RWPE2 (cell line): ENCODE measurements around the gene ATG2B.

Source experiments
- ATAC-seq: fragments of 200-7000 bp; cut with Tn5 transposase; 3 replicates; pipeline ENCODE4 v1.9.1; 2021; ENCODE audit warnings: low read depth
- DNase-seq: peaks from one replicate; pipeline ENCODE4 v3.0.0-alpha.2; 2020; ENCODE audit warnings: low spot score
- H3K27ac ChIP-seq: fragments of 450-650 bp; 2 replicates; pipeline ENCODE4 v1.5.1; 2017; ENCODE audit warnings: mild to moderate bottlenecking; ENCODE audit not compliant: poor library complexity, severe bottlenecking
- H3K27me3 ChIP-seq: fragments of 250-450 bp; sonication (Bioruptor Pico); 2 replicates; pipeline ENCODE4 v1.5.1; 2021; ENCODE audit warnings: mild to moderate bottlenecking, moderate library complexity; ENCODE audit not compliant: insufficient read depth, poor library complexity, severe bottlenecking
- H3K36me3 ChIP-seq: fragments of 250-450 bp; sonication (Bioruptor Pico); 2 replicates; pipeline ENCODE4 v1.5.1; 2020; ENCODE audit warnings: low read depth, mild to moderate bottlenecking, moderate library complexity
- H3K4me1 ChIP-seq: fragments of 250-450 bp; sonication (Bioruptor Pico); 2 replicates; pipeline ENCODE4 v1.5.1; 2021; ENCODE audit warnings: mild to moderate bottlenecking, moderate library complexity; ENCODE audit not compliant: insufficient read depth, poor library complexity, severe bottlenecking
- H3K4me3 ChIP-seq: fragments of 250-450 bp; sonication (Bioruptor Pico); 2 replicates; pipeline ENCODE4 v1.5.1; 2021; ENCODE audit warnings: mild to moderate bottlenecking, moderate library complexity; ENCODE audit not compliant: severe bottlenecking
- H3K9me3 ChIP-seq: fragments of 250-450 bp; sonication (Bioruptor Pico); 2 replicates; pipeline ENCODE4 v1.5.1; 2021; ENCODE audit warnings: mild to moderate bottlenecking, moderate library complexity; ENCODE audit not compliant: severe bottlenecking
- CTCF ChIP-seq: fragments of 450-650 bp; IDR thresholded peaks from one replicate; pipeline ENCODE4 v1.5.1; 2017; ENCODE audit warnings: mild to moderate bottlenecking, moderate library complexity; ENCODE audit not compliant: poor library complexity, severe bottlenecking

Gene ATG2B

GRCh38 chr14:96359959-96360358 is 3.2 kb downstream of the ATG2B start:
- H3K4me3 ChIP-seq = no peak overlapping the region
- no peaks in the 10 kb centered on the region for H3K9me3 ChIP-seq
- no peaks in the 10 kb centered on the region for H3K36me3 ChIP-seq
- DNase-seq = no peak
- no peak overlapping the region for H3K27ac ChIP-seq
- ATAC-seq = no peak
- H3K4me1 ChIP-seq = peaks cover 17% of the 10 kb centered on the region
- TF ChIP-seq CTCF = no peak
- H3K27me3 ChIP-seq = no peaks in the 10 kb centered on the region

- Histone ChIP-seq H3K4me1 (peaks cover 10% of the 10 kb centered on the region), H3K9me3 (no peaks in the 10 kb centered on the region), H3K4me3 (no peak overlapping the region), H3K27me3 (no peaks in the 10 kb centered on the region), H3K27ac (no peak overlapping the region), H3K36me3 (no peaks in the 10 kb centered on the region)
- DNase-seq = no peak
- no peak for TF ChIP-seq CTCF
- ATAC-seq = no peak
These were observed 5.9 kb downstream of the ATG2B start for GRCh38 chr14:96357216-96357615.

- H3K36me3 ChIP-seq = no peaks in the 10 kb centered on the region
- ATAC-seq (no peak), DNase-seq (no peak)
- TF ChIP-seq CTCF = no peak
- no peaks in the 10 kb centered on the region for H3K27me3 ChIP-seq
- no peaks in the 10 kb centered on the region for H3K4me1 ChIP-seq
- H3K9me3 ChIP-seq = no peaks in the 10 kb centered on the region
- no peak overlapping the region for H3K4me3 ChIP-seq
- no peak overlapping the region for H3K27ac ChIP-seq
These were observed 8.9 kb downstream of the ATG2B start for GRCh38 chr14:96354246-96354645.

- no peak for TF ChIP-seq CTCF
- H3K27ac ChIP-seq = no peak overlapping the region
- no peaks in the 10 kb centered on the region for H3K27me3 ChIP-seq
- no peaks in the 10 kb centered on the region for H3K36me3 ChIP-seq
- DNase-seq = no peak
- ATAC-seq = no peak
- no peaks in the 10 kb centered on the region for H3K4me1 ChIP-seq
- H3K4me3 ChIP-seq = no peak overlapping the region
- no peaks in the 10 kb centered on the region for H3K9me3 ChIP-seq
These were observed 10.4 kb downstream of the ATG2B start for GRCh38 chr14:96352708-96353107.

GRCh38 chr14:96351986-96352385 is 11.2 kb downstream of the ATG2B start:
- TF ChIP-seq CTCF = no peak
- no peak for ATAC-seq
- Histone ChIP-seq H3K9me3 (no peaks in the 10 kb centered on the region), H3K4me3 (no peak overlapping the region), H3K4me1 (no peaks in the 10 kb centered on the region), H3K36me3 (no peaks in the 10 kb centered on the region), H3K27me3 (no peaks in the 10 kb centered on the region), H3K27ac (no peak overlapping the region)
- no peak for DNase-seq
